Measurements from ENCODE around the gene HDGFL3.
"Not testable (repeated sequence)": the region's sequence is repeated elsewhere in the genome, so short reads cannot be mapped to it uniquely, and the experiment has no call there.

Gene HDGFL3

GRCh38 chr15:83192742-83193141 is 14.9 kb downstream of the HDGFL3 start:
- no peak for DNase-seq

- no peak for DNase-seq
Measured at GRCh38 chr15:83190450-83190849, 17.2 kb downstream of the HDGFL3 start.

GRCh38 chr15:83185561-83185960 is 22.1 kb downstream of the HDGFL3 start:
- DNase-seq = no peak

- no peak for DNase-seq
Measured at GRCh38 chr15:83178869-83179325, 28.7 kb downstream of the HDGFL3 start.

- DNase-seq = no peak
Measured at GRCh38 chr15:83178390-83178789, 29.2 kb downstream of the HDGFL3 start.

- DNase-seq = no peak
Measured at GRCh38 chr15:83174891-83175290, 32.7 kb downstream of the HDGFL3 start.

- DNase-seq = no peak
Measured at GRCh38 chr15:83170474-83171165, 37.0 kb downstream of the HDGFL3 start.

- not testable (repeated sequence) for DNase-seq
Measured at GRCh38 chr15:83169576-83169975, 38.0 kb downstream of the HDGFL3 start.

- DNase-seq = no peak
Measured at GRCh38 chr15:83166830-83167229, 40.8 kb downstream of the HDGFL3 start.

- DNase-seq = no peak
Measured at GRCh38 chr15:83166218-83166617, 41.4 kb downstream of the HDGFL3 start.

GRCh38 chr15:83164771-83165404 is 42.7 kb downstream of the HDGFL3 start:
- no peak for DNase-seq

- DNase-seq = no peak
Measured at GRCh38 chr15:83164111-83164770, 43.4 kb downstream of the HDGFL3 start.

GRCh38 chr15:83163032-83163431 is 44.6 kb downstream of the HDGFL3 start:
- DNase-seq = no peak

- no peak for DNase-seq
Measured at GRCh38 chr15:83160741-83161140, 46.9 kb downstream of the HDGFL3 start.

- no peak for DNase-seq
Measured at GRCh38 chr15:83158393-83158792, 49.2 kb downstream of the HDGFL3 start.

GRCh38 chr15:83155942-83156341 is 51.7 kb downstream of the HDGFL3 start:
- DNase-seq = no peak

- no peak for DNase-seq
Measured at GRCh38 chr15:83153288-83153687, 54.3 kb downstream of the HDGFL3 start.

- DNase-seq = no peak
Measured at GRCh38 chr15:83144771-83145170, 62.9 kb downstream of the HDGFL3 start.

GRCh38 chr15:83142151-83142550 is 65.5 kb downstream of the HDGFL3 start:
- not testable (repeated sequence) for DNase-seq

- no peak for DNase-seq
Measured at GRCh38 chr15:83132861-83133523, 74.6 kb downstream of the HDGFL3 start.

GRCh38 chr15:83129791-83130190 is 77.8 kb downstream of the HDGFL3 start:
- no peak for DNase-seq

GRCh38 chr15:83127547-83128150 is 80.0 kb downstream of the HDGFL3 start:
- no peak for DNase-seq

- DNase-seq = no peak
Measured at GRCh38 chr15:83123529-83123928, 84.1 kb downstream of the HDGFL3 start.
